SK-N-SH treated with all-trans-retinoic acid at 6 μM for 48 hours (cell line): Measurements from ENCODE around the gene HIVEP3.

ENCODE experiments used
- ATAC-seq: fragments of 200-7000 bp; cut with Tn5 transposase; 3 replicates; pipeline ENCODE4 v1.9.1; 2020; ENCODE audit warnings: mild to moderate bottlenecking, moderate library complexity
- BACH2 ChIP-seq: fragments of 250-450 bp; sonication (Bioruptor Pico); IDR thresholded peaks from 2 replicates; pipeline ENCODE4 v1.9.0; 2021; ENCODE audit warnings: mild to moderate bottlenecking, borderline replicate concordance
- CSDC2 ChIP-seq: fragments of 250-450 bp; sonication (Bioruptor Pico); IDR thresholded peaks from 2 replicates; pipeline ENCODE4 v1.5.0; 2020; ENCODE audit warnings: mild to moderate bottlenecking, moderate library complexity
- ESRRG ChIP-seq: fragments of 250-450 bp; sonication (Bioruptor Pico); IDR thresholded peaks from 2 replicates; pipeline ENCODE4 v1.6.1; 2021; ENCODE audit warnings: mild to moderate bottlenecking
- GLIS3 ChIP-seq: fragments of 250-450 bp; sonication (Bioruptor Pico); IDR thresholded peaks from 2 replicates; pipeline ENCODE4 v1.5.0; 2020; ENCODE audit warnings: mild to moderate bottlenecking, moderate library complexity
- ISL1 ChIP-seq: fragments of 250-450 bp; sonication (Bioruptor Pico); IDR thresholded peaks from 2 replicates; pipeline ENCODE4 v2.1.2; 2022; ENCODE audit warnings: mild to moderate bottlenecking, moderate library complexity
- PATZ1 ChIP-seq: fragments of 250-450 bp; sonication (Bioruptor Pico); IDR thresholded peaks from 2 replicates; pipeline ENCODE4 v1.8.0; 2020; ENCODE audit warnings: mild to moderate bottlenecking, moderate library complexity, borderline replicate concordance
- POU6F1 ChIP-seq: fragments of 250-450 bp; sonication (Bioruptor Pico); IDR thresholded peaks from 2 replicates; pipeline ENCODE4 v1.8.0; 2021; ENCODE audit warnings: low read depth, mild to moderate bottlenecking, moderate library complexity, borderline replicate concordance
- PPARA ChIP-seq: fragments of 250-450 bp; sonication (Bioruptor Pico); IDR thresholded peaks from 2 replicates; pipeline ENCODE4 v1.5.0; 2020; ENCODE audit warnings: mild to moderate bottlenecking, borderline replicate concordance
- RARB ChIP-seq: fragments of 250-450 bp; sonication (Bioruptor Pico); IDR thresholded peaks from 2 replicates; pipeline ENCODE4 v1.8.0; 2021; ENCODE audit warnings: mild to moderate bottlenecking, moderate library complexity
- SNAI2 ChIP-seq: fragments of 250-450 bp; sonication (Bioruptor Pico); IDR thresholded peaks from 2 replicates; pipeline ENCODE4 v1.5.0; 2020; ENCODE audit warnings: mild to moderate bottlenecking, moderate library complexity
- TCF4 ChIP-seq: fragments of 250-450 bp; sonication (Bioruptor Pico); IDR thresholded peaks from 2 replicates; pipeline ENCODE4 v1.8.0; 2021; ENCODE audit warnings: mild to moderate bottlenecking, moderate library complexity, borderline replicate concordance
- TOX ChIP-seq: fragments of 250-450 bp; sonication (Bioruptor Pico); IDR thresholded peaks from 2 replicates; pipeline ENCODE4 v1.8.0; 2021; ENCODE audit warnings: mild to moderate bottlenecking, moderate library complexity, borderline replicate concordance
- TSHZ2 ChIP-seq: fragments of 250-450 bp; sonication (Bioruptor Pico); IDR thresholded peaks from 2 replicates; pipeline ENCODE4 v1.5.0; 2020; ENCODE audit warnings: mild to moderate bottlenecking, moderate library complexity
- ZC3H10 ChIP-seq: fragments of 250-450 bp; sonication (Bioruptor Pico); IDR thresholded peaks from 2 replicates; pipeline ENCODE4 v1.5.1; 2021; ENCODE audit warnings: mild to moderate bottlenecking, moderate library complexity
- ZFP3 ChIP-seq: fragments of 250-450 bp; sonication (Bioruptor Pico); IDR thresholded peaks from 2 replicates; pipeline ENCODE4 v1.5.0; 2020; ENCODE audit warnings: mild to moderate bottlenecking, moderate library complexity
- ZFP30 ChIP-seq: fragments of 450-650 bp; formaldehyde crosslinking; IDR thresholded peaks from 2 replicates; pipeline ENCODE4 v1.5.0; 2022; ENCODE audit warnings: mild to moderate bottlenecking, moderate library complexity
- ZNF565 ChIP-seq: fragments of 450-650 bp; formaldehyde crosslinking; conservative IDR thresholded peaks from 2 replicates; pipeline ENCODE4 v1.5.0; 2020; ENCODE audit warnings: low read depth, mild to moderate bottlenecking, moderate library complexity
- ZNF70 ChIP-seq: fragments of 450-650 bp; formaldehyde crosslinking; IDR thresholded peaks from 2 replicates; pipeline ENCODE4 v1.5.0; 2020; ENCODE audit warnings: mild to moderate bottlenecking, moderate library complexity
- ZNF8 ChIP-seq: fragments of 450-650 bp; formaldehyde crosslinking; IDR thresholded peaks from 2 replicates; pipeline ENCODE4 v1.5.0; 2020; ENCODE audit warnings: mild to moderate bottlenecking, moderate library complexity
- TF ChIP-seq, protein P1 (sequence below): fragments of 250-450 bp; sonication (Bioruptor Pico); IDR thresholded peaks from 2 replicates; pipeline ENCODE4 v1.5.1; 2020; ENCODE audit warnings: low read depth, mild to moderate bottlenecking, moderate library complexity
- TF ChIP-seq, protein P2 (sequence below): fragments of 250-450 bp; sonication (Bioruptor Pico); IDR thresholded peaks from 2 replicates; pipeline ENCODE4 v1.5.1; 2021; ENCODE audit warnings: mild to moderate bottlenecking, moderate library complexity

The HIVEP3 gene

DNA sequence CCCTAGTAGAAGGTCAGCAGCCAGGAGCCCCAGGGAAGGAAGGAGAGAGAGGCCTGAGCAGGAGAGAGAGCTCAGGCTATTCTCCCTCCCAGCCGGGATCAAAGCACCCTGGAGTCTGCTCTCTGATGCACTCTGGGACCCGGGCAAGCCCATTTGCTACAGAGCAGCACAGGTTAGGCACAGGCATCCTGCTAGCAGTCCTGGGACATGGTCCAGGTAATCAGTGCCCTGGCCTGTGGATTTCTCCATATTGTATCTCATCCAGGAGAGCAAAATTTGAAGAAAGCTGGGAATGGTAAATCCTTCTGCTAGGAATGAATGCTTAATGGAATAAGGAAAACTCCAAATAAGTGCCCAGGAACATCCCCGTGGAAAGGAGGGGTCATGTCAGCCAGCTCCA is 130.3 kb downstream of the HIVEP3 start:
- no peak for ATAC-seq
- TF ChIP-seq GLIS3 (CRISPR knock-in tag) (no peak), BACH2 (no peak), RARB (CRISPR knock-in tag) (no peak), PATZ1 (CRISPR knock-in tag) (no peak), ZNF70 (CRISPR knock-in tag) (no peak), TCF4 (no peak), CSDC2 (no peak), POU6F1 (CRISPR knock-in tag) (no peak), PPARA (CRISPR knock-in tag) (no peak), TOX (CRISPR knock-in tag) (no peak), ISL1 (CRISPR knock-in tag) (no peak), ZNF8 (CRISPR knock-in tag) (no peak), ZC3H10 (CRISPR knock-in tag) (no peak), ZFP30 (CRISPR knock-in tag) (no peak), TSHZ2 (no peak), SNAI2 (CRISPR knock-in tag) (no peak), ZFP3 (CRISPR knock-in tag) (no peak), ZNF565 (CRISPR knock-in tag) (no peak)
- TF ChIP-seq, protein P1, sequence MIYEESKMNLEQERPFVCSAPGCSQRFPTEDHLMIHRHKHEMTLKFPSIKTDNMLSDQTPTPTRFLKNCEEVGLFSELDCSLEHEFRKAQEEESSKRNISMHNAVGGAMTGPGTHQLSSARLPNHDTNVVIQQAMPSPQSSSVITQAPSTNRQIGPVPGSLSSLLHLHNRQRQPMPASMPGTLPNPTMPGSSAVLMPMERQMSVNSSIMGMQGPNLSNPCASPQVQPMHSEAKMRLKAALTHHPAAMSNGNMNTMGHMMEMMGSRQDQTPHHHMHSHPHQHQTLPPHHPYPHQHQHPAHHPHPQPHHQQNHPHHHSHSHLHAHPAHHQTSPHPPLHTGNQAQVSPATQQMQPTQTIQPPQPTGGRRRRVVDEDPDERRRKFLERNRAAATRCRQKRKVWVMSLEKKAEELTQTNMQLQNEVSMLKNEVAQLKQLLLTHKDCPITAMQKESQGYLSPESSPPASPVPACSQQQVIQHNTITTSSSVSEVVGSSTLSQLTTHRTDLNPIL: no peak
- TF ChIP-seq, protein P2, sequence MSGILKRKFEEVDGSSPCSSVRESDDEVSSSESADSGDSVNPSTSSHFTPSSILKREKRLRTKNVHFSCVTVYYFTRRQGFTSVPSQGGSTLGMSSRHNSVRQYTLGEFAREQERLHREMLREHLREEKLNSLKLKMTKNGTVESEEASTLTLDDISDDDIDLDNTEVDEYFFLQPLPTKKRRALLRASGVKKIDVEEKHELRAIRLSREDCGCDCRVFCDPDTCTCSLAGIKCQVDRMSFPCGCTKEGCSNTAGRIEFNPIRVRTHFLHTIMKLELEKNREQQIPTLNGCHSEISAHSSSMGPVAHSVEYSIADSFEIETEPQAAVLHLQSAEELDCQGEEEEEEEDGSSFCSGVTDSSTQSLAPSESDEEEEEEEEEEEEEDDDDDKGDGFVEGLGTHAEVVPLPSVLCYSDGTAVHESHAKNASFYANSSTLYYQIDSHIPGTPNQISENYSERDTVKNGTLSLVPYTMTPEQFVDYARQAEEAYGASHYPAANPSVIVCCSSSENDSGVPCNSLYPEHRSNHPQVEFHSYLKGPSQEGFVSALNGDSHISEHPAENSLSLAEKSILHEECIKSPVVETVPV: no peak
- TF ChIP-seq, all 23 proteins: peak for 0

DNA sequence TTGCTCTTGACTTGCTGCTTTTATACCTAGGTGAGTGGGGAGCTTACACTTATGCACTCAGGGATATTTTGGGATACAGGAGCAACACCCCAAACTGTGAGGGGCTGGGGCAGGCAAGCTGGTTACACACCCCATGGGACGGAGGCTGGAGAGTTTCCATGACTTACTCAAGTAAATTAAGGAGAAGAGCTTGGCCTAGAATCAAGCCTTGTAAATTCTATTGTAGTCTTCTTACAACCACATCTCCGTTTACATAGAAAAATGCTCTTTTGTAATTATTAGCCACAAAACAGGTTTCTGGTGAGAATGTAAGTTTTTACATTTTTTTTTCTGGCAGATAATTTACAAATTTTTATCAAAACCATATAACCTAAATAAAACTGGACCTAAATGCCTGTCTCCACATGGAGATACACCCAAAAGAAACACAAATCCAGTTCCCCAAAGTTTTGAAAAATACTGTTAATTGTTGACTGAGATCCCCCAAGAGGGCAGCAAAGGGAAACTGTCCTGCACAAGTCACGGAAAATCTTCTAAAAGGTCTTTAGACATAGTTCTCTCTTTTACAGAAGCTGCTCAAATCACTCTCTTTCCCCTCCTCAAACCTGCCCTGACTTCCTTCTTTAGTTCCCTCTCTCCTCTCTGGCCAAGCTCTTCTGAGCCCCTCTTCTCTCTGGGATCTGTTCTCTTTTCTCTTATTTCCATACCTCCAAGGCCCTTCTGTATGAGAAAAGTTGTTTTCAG is 134.0 kb downstream of the HIVEP3 start:
- TF ChIP-seq RARB (CRISPR knock-in tag): no peak
- TF ChIP-seq ZNF565 (CRISPR knock-in tag): no peak
- TF ChIP-seq PPARA (CRISPR knock-in tag): no peak
- TF ChIP-seq SNAI2 (CRISPR knock-in tag): no peak
- TF ChIP-seq ESRRG: no peak
- no peak for TF ChIP-seq ISL1 (CRISPR knock-in tag)
- no peak for TF ChIP-seq ZNF8 (CRISPR knock-in tag)
- no peak for TF ChIP-seq TOX (CRISPR knock-in tag)
- TF ChIP-seq ZFP3 (CRISPR knock-in tag): no peak
- TF ChIP-seq BACH2: no peak
- TF ChIP-seq POU6F1 (CRISPR knock-in tag): no peak
- no peak for TF ChIP-seq GLIS3 (CRISPR knock-in tag)
- ATAC-seq: no peak
